ENCODE measurements around the gene ZNF614.
"Not testable (repeated sequence)": the region's sequence is repeated elsewhere in the genome, so short reads cannot be mapped to it uniquely, and the experiment has no call there.

DNA sequence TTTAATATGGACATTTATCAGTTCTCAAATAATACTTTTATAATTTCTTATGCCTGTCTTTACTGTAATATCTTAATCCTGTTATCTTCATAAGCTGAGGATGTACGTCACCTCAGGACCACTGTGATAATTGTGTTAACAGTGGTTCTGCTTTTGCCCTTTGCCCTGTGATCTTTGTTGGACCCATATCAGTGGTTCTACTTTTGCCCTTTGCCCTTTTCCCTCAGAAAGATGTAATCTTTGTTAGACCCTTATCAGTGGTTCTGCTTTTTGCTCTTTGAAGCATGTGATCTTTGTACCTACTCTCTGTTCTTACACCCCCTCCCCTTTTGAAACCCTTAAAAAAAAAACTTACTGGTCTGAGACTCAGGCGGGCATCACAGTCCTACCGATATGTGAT is 28.3 kb upstream of the ZNF614 start:
- not testable (repeated sequence) for TF ChIP-seq POLR2AphosphoS5 (IDR thresholded peaks at IDR 0.05; ENCODE audit: low read depth, low read length); POLR2A (IDR thresholded peaks at IDR 0.05; ENCODE audit: low read depth, low read length); TAF1 (IDR thresholded peaks at IDR 0.05; ENCODE audit: borderline replicate concordance, low read depth, low read length)

Data from GM12892 (cell line).